Measurements from ENCODE around the gene FAR2. TPM values are rescaled to one million over a fixed set of nuclear protein-coding genes. Genes with fewer than 3 reads are reported as not detected.

Gene FAR2
- total and polyA plus RNA-seq, 12 donors = 1.4 to 6.7 (median 2.6) TPM

GRCh38 chr12:29216266-29216665, 67.2 kb downstream of the FAR2 start:
- 66 to 69% methylated on average over 2 of the region's 2 CpGs for WGBS, 2 donors
- DNase-seq (no peak), ATAC-seq (no peak)
- Histone ChIP-seq H3K27me3 (no peaks in the 10 kb centered on the region), H3K4me1 (peaks cover 0 to 42% (median 26%) of the 10 kb centered on the region in 9 donors), H3K9me3 (peaks cover 0 to 4% (median 0%) of the 10 kb centered on the region in 11 donors), H3K27ac (no peak overlapping the region), H3K4me3 (no peak overlapping the region), H3K36me3 (no peaks in the 10 kb centered on the region)
- TF ChIP-seq CTCF (IDR thresholded peaks at IDR 0.05) = no peak
- intact Hi-C loops (cut with DNase I) = loop anchor here in 1 of 10 donors (10.0 kb wide), 1 partner anchor 51 kb away; no protein-coding TSS in a partner anchor

- H3K4me3 ChIP-seq = no peak overlapping the region
- H3K4me1 ChIP-seq = peaks cover 0 to 35% (median 25%) of the 10 kb centered on the region in 9 donors
- peaks cover 0 to 10% (median 0%) of the 10 kb centered on the region in 11 donors for H3K9me3 ChIP-seq
- DNase-seq (peak in 1 of 2 donors; percentile 27), ATAC-seq (peak in 6 of 8 donors; percentile 40 to 70 (median 64))
- H3K27me3 ChIP-seq = no peaks in the 10 kb centered on the region
- peak overlapping the region in 6 of 10 donors; percentile 7 to 63 (median 29) for H3K27ac ChIP-seq
- intact Hi-C loops (cut with DNase I) = loop anchor here in 1 of 10 donors (10.0 kb wide), 1 partner anchor 52 kb away; no protein-coding TSS in a partner anchor
- WGBS, 2 donors = 46 to 49% methylated on average over 5 of the region's 5 CpGs
- TF ChIP-seq CTCF (IDR thresholded peaks at IDR 0.05) = no peak
- no peaks in the 10 kb centered on the region for H3K36me3 ChIP-seq
These were observed 67.9 kb downstream of the FAR2 start for GRCh38 chr12:29216797-29217575.

GRCh38 chr12:29220632-29221336, 71.7 kb downstream of the FAR2 start:
- Histone ChIP-seq H3K4me3 (no peak overlapping the region), H3K4me1 (peaks cover 0 to 25% (median 14%) of the 10 kb centered on the region in 9 donors), H3K36me3 (no peaks in the 10 kb centered on the region), H3K9me3 (peaks cover 0 to 16% (median 0%) of the 10 kb centered on the region in 11 donors), H3K27me3 (no peaks in the 10 kb centered on the region), H3K27ac (no peak overlapping the region)
- ATAC-seq (no peak), DNase-seq (no peak)
- intact Hi-C loops (cut with DNase I) = no loop called here
- WGBS, 2 donors = 89 to 92% methylated on average over 18 of the region's 18 CpGs
- no peak for TF ChIP-seq CTCF (IDR thresholded peaks at IDR 0.05)

- intact Hi-C loops (cut with DNase I) = no loop called here
- WGBS, 2 donors = 95 to 96% methylated on average over 1 of the region's 1 CpG
- no peak for ATAC-seq
- no peak for DNase-seq
- Histone ChIP-seq H3K36me3 (no peaks in the 10 kb centered on the region), H3K4me1 (peaks cover 0 to 11% (median 5%) of the 10 kb centered on the region in 9 donors), H3K27me3 (no peaks in the 10 kb centered on the region), H3K27ac (no peak overlapping the region), H3K9me3 (peaks cover 0 to 16% (median 0%) of the 10 kb centered on the region in 11 donors), H3K4me3 (no peak overlapping the region)
- TF ChIP-seq CTCF (IDR thresholded peaks at IDR 0.05) = no peak
These were observed 73.1 kb downstream of the FAR2 start for GRCh38 chr12:29222200-29222599.
